Measurements from ENCODE around the gene MTX1. TPM values are rescaled to one million over a fixed set of nuclear protein-coding genes. Genes with fewer than 3 reads are reported as not detected.

Gene MTX1
- total RNA-seq, 3 donors from 2014 or later (not counting 1 experiment from before 2014, with no cell fraction given), result 22.3 to 28.5 (median 27.9) TPM

- Mint-ChIP-seq H3K4me3 (no peak overlapping the region), H3K4me1 (peaks cover 10 to 13% of the 10 kb centered on the region in 2 donors), H3K27me3 (ENCODE audit: low read depth in 2 of 2) (no peaks in the 10 kb centered on the region), H3K36me3 (no peaks in the 10 kb centered on the region), H3K9me3 (no peaks in the 10 kb centered on the region), H3K27ac (no peak overlapping the region)
- TF ChIP-seq CTCF (IDR thresholded peaks at IDR 0.05), result no peak
- intact Hi-C loops (cut with micrococcal nuclease), result no loop called here
- H3K27me3 ChIP-seq (ENCODE audit: control insufficient read depth, insufficient read depth, low read length), result no peaks in the 10 kb centered on the region
- ATAC-seq (no peak), DNase-seq (no peak)
- no peak overlapping the region for H3K4me3 ChIP-seq (ENCODE audit: low read length)
- H3K27ac ChIP-seq (ENCODE audit: low read length), result no peak overlapping the region
- H3K4me1 ChIP-seq (ENCODE audit: control insufficient read depth, insufficient read depth, low read length), result peaks cover 12% of the 10 kb centered on the region
- no peaks in the 10 kb centered on the region for H3K36me3 ChIP-seq (ENCODE audit: control insufficient read depth, insufficient read depth, low read length)
- 93% methylated on average over 19 of the region's 19 CpGs for whole genome bisulfite sequencing (ENCODE audit: insufficient coverage)
- no peaks in the 10 kb centered on the region for H3K9me3 ChIP-seq (ENCODE audit: control insufficient read depth, insufficient read depth, low read length)
These were observed 5.6 kb upstream of the MTX1 start for GRCh38 chr1:155202731-155203515.

GRCh38 chr1:155205035-155205434 is 3.5 kb upstream of the MTX1 start:
- no peak overlapping the region for H3K4me3 ChIP-seq (ENCODE audit: low read length)
- H3K9me3 Mint-ChIP-seq, result no peaks in the 10 kb centered on the region
- H3K4me3 Mint-ChIP-seq, result no peak overlapping the region
- no peaks in the 10 kb centered on the region for H3K27me3 Mint-ChIP-seq (ENCODE audit: low read depth in 2 of 2)
- 93% methylated on average over 14 of the region's 14 CpGs for WGBS (ENCODE audit: insufficient coverage)
- DNase-seq, result no peak
- H3K4me1 ChIP-seq (ENCODE audit: control insufficient read depth, insufficient read depth, low read length), result peaks cover 26% of the 10 kb centered on the region
- no peaks in the 10 kb centered on the region for H3K9me3 ChIP-seq (ENCODE audit: control insufficient read depth, insufficient read depth, low read length)
- H3K36me3 ChIP-seq (ENCODE audit: control insufficient read depth, insufficient read depth, low read length), result no peaks in the 10 kb centered on the region
- H3K27ac Mint-ChIP-seq, result no peak overlapping the region
- no peaks in the 10 kb centered on the region for H3K36me3 Mint-ChIP-seq
- no peak for ATAC-seq
- H3K27ac ChIP-seq (ENCODE audit: low read length), result no peak overlapping the region
- H3K27me3 ChIP-seq (ENCODE audit: control insufficient read depth, insufficient read depth, low read length), result no peaks in the 10 kb centered on the region
- no peak for TF ChIP-seq CTCF (IDR thresholded peaks at IDR 0.05)
- intact Hi-C loops (cut with micrococcal nuclease), result loop anchor here (5.0 kb wide), 1 partner anchor 387 kb away; no protein-coding TSS in a partner anchor
- peaks cover 25 to 28% of the 10 kb centered on the region in 2 donors for H3K4me1 Mint-ChIP-seq

- Mint-ChIP-seq H3K36me3 (no peaks in the 10 kb centered on the region), H3K4me1 (peaks cover 25 to 33% of the 10 kb centered on the region in 2 donors), H3K27ac (no peak overlapping the region), H3K27me3 (ENCODE audit: low read depth in 2 of 2) (no peaks in the 10 kb centered on the region), H3K9me3 (no peaks in the 10 kb centered on the region), H3K4me3 (no peak overlapping the region)
- H3K9me3 ChIP-seq (ENCODE audit: control insufficient read depth, insufficient read depth, low read length), result no peaks in the 10 kb centered on the region
- no peak overlapping the region for H3K4me3 ChIP-seq (ENCODE audit: low read length)
- intact Hi-C loops (cut with micrococcal nuclease), result loop anchor here (2.0 to 5.0 kb wide), 2 partner anchors 39 to 386 kb away; no protein-coding TSS in a partner anchor
- H3K27me3 ChIP-seq (ENCODE audit: control insufficient read depth, insufficient read depth, low read length), result no peaks in the 10 kb centered on the region
- no peak for TF ChIP-seq CTCF (IDR thresholded peaks at IDR 0.05)
- DNase-seq, result no peak
- peaks cover 26% of the 10 kb centered on the region for H3K4me1 ChIP-seq (ENCODE audit: control insufficient read depth, insufficient read depth, low read length)
- H3K36me3 ChIP-seq (ENCODE audit: control insufficient read depth, insufficient read depth, low read length), result no peaks in the 10 kb centered on the region
- no peak overlapping the region for H3K27ac ChIP-seq (ENCODE audit: low read length)
- no peak for ATAC-seq
- WGBS (ENCODE audit: insufficient coverage), result 77% methylated on average over 9 of the region's 9 CpGs
These were observed 2.4 kb upstream of the MTX1 start for GRCh38 chr1:155205969-155206593.

Measured in natural killer cell (primary cell).